Fibroblast of villous mesenchyme (primary cell): ENCODE data around the gene SON. TPM values are rescaled to one million over a fixed set of nuclear protein-coding genes. Genes with fewer than 3 reads are reported as not detected.
"Not testable (repeated sequence)": the region's sequence is repeated elsewhere in the genome, so short reads cannot be mapped to it uniquely, and the experiment has no call there.

ENCODE experiments used
- DNase-seq: peaks from one replicate; pipeline ENCODE4 v3.0.0-alpha.2; 2010; ENCODE audit warnings: low read depth
- H3K4me3 ChIP-seq: 2 replicates; pipeline ENCODE4 v1.5.1; 2011; ENCODE audit warnings: low read depth, mild to moderate bottlenecking, low read length
- CTCF ChIP-seq: IDR thresholded peaks from 2 replicates; pipeline ENCODE4 v1.5.1; 2012; ENCODE audit warnings: low read depth, mild to moderate bottlenecking, low read length; ENCODE audit not compliant: insufficient read depth
- total RNA-seq: library from RNA; depleted of rRNA; stranded (reverse); fragments of >200 nt; gene quantifications from 2 replicates; pipeline ENCODE4 v1.2.3, GENCODE V29; 2012

SON gene
- total RNA-seq, 1 donor: 134 TPM

- no peak for DNase-seq
- TF ChIP-seq CTCF: no peak
- no peak overlapping the region for H3K4me3 ChIP-seq
Observed at GRCh38 chr21:33619726-33620125, 76.9 kb downstream of the SON start.

- H3K4me3 ChIP-seq: no peak overlapping the region
- TF ChIP-seq CTCF: no peak
- DNase-seq: no peak
Observed at GRCh38 chr21:33622253-33622652, 79.4 kb downstream of the SON start.

- H3K4me3 ChIP-seq, DNase-seq: not testable (repeated sequence)
Observed at GRCh38 chr21:33626151-33626550, 83.3 kb downstream of the SON start.

Other genes with a start within 250 kb of the SON start
- gene IFNAR1, start 218.1 kb upstream of the SON start, total RNA-seq: 12.9 and 19.0 TPM in 2 replicates
- 52.5 and 69.1 TPM in 2 replicates for gene IFNGR2, start 139.6 kb upstream of the SON start, total RNA-seq
- gene TMEM50B, start 63.1 kb upstream of the SON start, total RNA-seq: 24.5 and 41.0 TPM in 2 replicates
- gene DNAJC28, start 51.3 kb upstream of the SON start, total RNA-seq: 1.9 and 2.2 TPM in 2 replicates
- gene GART, start 921 bp upstream of the SON start, total RNA-seq: 73.1 and 109 TPM in 2 replicates
- 26.7 and 38.0 TPM in 2 replicates for gene DONSON, start 45.6 kb downstream of the SON start, total RNA-seq
- 20.0 and 28.1 TPM in 2 replicates for gene CRYZL1, start 98.7 kb downstream of the SON start, total RNA-seq
- 43.2 and 57.0 TPM in 2 replicates for gene ITSN1, start 99.5 kb downstream of the SON start, total RNA-seq